T-helper 2 cell treated with Interferon-gamma antibody and Interleukin-4, amounts not matched to agents 5 μg/mL and 100 μg/mL, for 36 hours (primary cell): ENCODE data around the gene FBXO15.

Source experiments
- DNase-seq: peaks from one replicate; pipeline ENCODE4 v3.0.0; 2021; ENCODE audit warnings: low spot score
- H3K27ac Mint-ChIP-seq: one replicate; pipeline ENCODE4 v1.8.0; 2021; ENCODE audit warnings: mild to moderate bottlenecking, mixed read lengths
- H3K27me3 Mint-ChIP-seq: one replicate; pipeline ENCODE4 v1.8.0; 2021; ENCODE audit warnings: low read depth, mixed read lengths
- H3K36me3 Mint-ChIP-seq: one replicate; pipeline ENCODE4 v1.8.0; 2021; ENCODE audit warnings: low read depth, mixed read lengths
- H3K4me1 Mint-ChIP-seq: one replicate; pipeline ENCODE4 v1.8.0; 2021; ENCODE audit warnings: low read depth, mixed read lengths
- H3K4me3 Mint-ChIP-seq: one replicate; pipeline ENCODE4 v1.8.0; 2022; ENCODE audit warnings: mild to moderate bottlenecking, moderate library complexity, mixed read lengths
- H3K9me3 Mint-ChIP-seq: one replicate; pipeline ENCODE4 v1.8.0; 2021; ENCODE audit warnings: mixed read lengths

Gene FBXO15

GRCh38 chr18:74116633-74117554 lies 30.7 kb downstream of the FBXO15 start:
- Mint-ChIP-seq H3K9me3 (peaks cover 5% of the 10 kb centered on the region), H3K27me3 (peaks cover 4% of the 10 kb centered on the region), H3K27ac (no peak overlapping the region), H3K36me3 (no peaks in the 10 kb centered on the region), H3K4me1 (peaks cover 10% of the 10 kb centered on the region), H3K4me3 (no peak overlapping the region)
- DNase-seq: no peak

- no peak for DNase-seq
- peaks cover 4% of the 10 kb centered on the region for H3K27me3 Mint-ChIP-seq
- H3K27ac Mint-ChIP-seq: no peak overlapping the region
- peaks cover 15% of the 10 kb centered on the region for H3K9me3 Mint-ChIP-seq
- H3K4me3 Mint-ChIP-seq: no peak overlapping the region
- H3K36me3 Mint-ChIP-seq: peaks cover 2% of the 10 kb centered on the region
- H3K4me1 Mint-ChIP-seq: peaks cover 12% of the 10 kb centered on the region
Measured at GRCh38 chr18:74115046-74115445, 32.6 kb downstream of the FBXO15 start.

- Mint-ChIP-seq H3K27ac (no peak overlapping the region), H3K36me3 (peaks cover 2% of the 10 kb centered on the region), H3K9me3 (peaks cover 15% of the 10 kb centered on the region), H3K4me1 (peaks cover 12% of the 10 kb centered on the region), H3K27me3 (peaks cover 4% of the 10 kb centered on the region), H3K4me3 (no peak overlapping the region)
- DNase-seq: no peak
Measured at GRCh38 chr18:74114116-74114515, 33.5 kb downstream of the FBXO15 start.

GRCh38 chr18:74113711-74114110 lies 33.9 kb downstream of the FBXO15 start:
- DNase-seq: no peak
- peaks cover 4% of the 10 kb centered on the region for H3K36me3 Mint-ChIP-seq
- H3K27me3 Mint-ChIP-seq: peaks cover 4% of the 10 kb centered on the region
- H3K4me3 Mint-ChIP-seq: no peak overlapping the region
- peaks cover 15% of the 10 kb centered on the region for H3K4me1 Mint-ChIP-seq
- H3K9me3 Mint-ChIP-seq: peaks cover 19% of the 10 kb centered on the region
- H3K27ac Mint-ChIP-seq: no peak overlapping the region

GRCh38 chr18:74110976-74111375 lies 36.7 kb downstream of the FBXO15 start:
- Mint-ChIP-seq H3K36me3 (peaks cover 6% of the 10 kb centered on the region), H3K9me3 (peaks cover 22% of the 10 kb centered on the region), H3K27ac (no peak overlapping the region), H3K4me3 (no peak overlapping the region), H3K27me3 (peaks cover 6% of the 10 kb centered on the region), H3K4me1 (peaks cover 24% of the 10 kb centered on the region)
- DNase-seq: no peak

GRCh38 chr18:74110149-74110548 lies 37.5 kb downstream of the FBXO15 start:
- H3K36me3 Mint-ChIP-seq: peaks cover 6% of the 10 kb centered on the region
- peaks cover 24% of the 10 kb centered on the region for H3K4me1 Mint-ChIP-seq
- H3K4me3 Mint-ChIP-seq: no peak overlapping the region
- H3K27me3 Mint-ChIP-seq: peaks cover 8% of the 10 kb centered on the region
- no peak for DNase-seq
- H3K9me3 Mint-ChIP-seq: peaks cover 22% of the 10 kb centered on the region
- no peak overlapping the region for H3K27ac Mint-ChIP-seq

- Mint-ChIP-seq H3K9me3 (peaks cover 22% of the 10 kb centered on the region), H3K4me1 (peaks cover 20% of the 10 kb centered on the region), H3K27me3 (peaks cover 9% of the 10 kb centered on the region), H3K27ac (no peak overlapping the region), H3K4me3 (no peak overlapping the region), H3K36me3 (peaks cover 6% of the 10 kb centered on the region)
- DNase-seq: no peak
Measured at GRCh38 chr18:74108460-74108859, 39.2 kb downstream of the FBXO15 start.

GRCh38 chr18:74097803-74098202 lies 49.8 kb downstream of the FBXO15 start:
- no peak for DNase-seq
- no peaks in the 10 kb centered on the region for H3K9me3 Mint-ChIP-seq
- no peak overlapping the region for H3K27ac Mint-ChIP-seq
- H3K4me1 Mint-ChIP-seq: peaks cover 3% of the 10 kb centered on the region
- H3K4me3 Mint-ChIP-seq: no peak overlapping the region
- H3K36me3 Mint-ChIP-seq: no peaks in the 10 kb centered on the region
- peaks cover 5% of the 10 kb centered on the region for H3K27me3 Mint-ChIP-seq

GRCh38 chr18:74092922-74093321 lies 54.7 kb downstream of the FBXO15 start:
- no peak for DNase-seq
- Mint-ChIP-seq H3K9me3 (peaks cover 20% of the 10 kb centered on the region), H3K36me3 (no peaks in the 10 kb centered on the region), H3K27ac (no peak overlapping the region), H3K4me3 (no peak overlapping the region), H3K4me1 (peaks cover 3% of the 10 kb centered on the region), H3K27me3 (peaks cover 4% of the 10 kb centered on the region)

GRCh38 chr18:74084184-74084855 lies 63.3 kb downstream of the FBXO15 start:
- H3K36me3 Mint-ChIP-seq: no peaks in the 10 kb centered on the region
- no peak overlapping the region for H3K27ac Mint-ChIP-seq
- peaks cover 4% of the 10 kb centered on the region for H3K27me3 Mint-ChIP-seq
- peaks cover 14% of the 10 kb centered on the region for H3K4me1 Mint-ChIP-seq
- H3K9me3 Mint-ChIP-seq: peaks cover 6% of the 10 kb centered on the region
- H3K4me3 Mint-ChIP-seq: no peak overlapping the region
- no peak for DNase-seq

GRCh38 chr18:74083557-74083952 lies 64.1 kb downstream of the FBXO15 start:
- peaks cover 5% of the 10 kb centered on the region for H3K27me3 Mint-ChIP-seq
- no peaks in the 10 kb centered on the region for H3K36me3 Mint-ChIP-seq
- no peaks in the 10 kb centered on the region for H3K9me3 Mint-ChIP-seq
- peak overlapping the region; percentile 91 for H3K27ac Mint-ChIP-seq
- peak overlapping the region; percentile 82 for H3K4me3 Mint-ChIP-seq
- DNase-seq: no peak
- H3K4me1 Mint-ChIP-seq: peaks cover 14% of the 10 kb centered on the region

- H3K36me3 Mint-ChIP-seq: no peaks in the 10 kb centered on the region
- H3K4me1 Mint-ChIP-seq: peaks cover 14% of the 10 kb centered on the region
- no peaks in the 10 kb centered on the region for H3K9me3 Mint-ChIP-seq
- peak overlapping the region; percentile 96 for H3K27ac Mint-ChIP-seq
- peak overlapping the region; percentile 82 for H3K4me3 Mint-ChIP-seq
- peaks cover 5% of the 10 kb centered on the region for H3K27me3 Mint-ChIP-seq
- DNase-seq: peak; percentile 22
Measured at GRCh38 chr18:74082742-74083556, 64.7 kb downstream of the FBXO15 start.

- no peaks in the 10 kb centered on the region for H3K9me3 Mint-ChIP-seq
- peak; percentile 71 for DNase-seq
- peak overlapping the region; percentile 96 for H3K27ac Mint-ChIP-seq
- H3K4me3 Mint-ChIP-seq: peak overlapping the region; percentile 82
- no peaks in the 10 kb centered on the region for H3K36me3 Mint-ChIP-seq
- H3K27me3 Mint-ChIP-seq: peaks cover 5% of the 10 kb centered on the region
- peaks cover 14% of the 10 kb centered on the region for H3K4me1 Mint-ChIP-seq
Measured at GRCh38 chr18:74081966-74082741, 65.5 kb downstream of the FBXO15 start.
